Measurements from ENCODE around the gene NPC1L1. TPM values are rescaled to one million over a fixed set of nuclear protein-coding genes. Genes with fewer than 3 reads are reported as not detected.
A peak's percentile ranks its signal among the peaks of the same experiment; 100 is the strongest.

NPC1L1 gene
- total RNA-seq, 1 experiment from 2014 or later = 0.15 TPM

DNA sequence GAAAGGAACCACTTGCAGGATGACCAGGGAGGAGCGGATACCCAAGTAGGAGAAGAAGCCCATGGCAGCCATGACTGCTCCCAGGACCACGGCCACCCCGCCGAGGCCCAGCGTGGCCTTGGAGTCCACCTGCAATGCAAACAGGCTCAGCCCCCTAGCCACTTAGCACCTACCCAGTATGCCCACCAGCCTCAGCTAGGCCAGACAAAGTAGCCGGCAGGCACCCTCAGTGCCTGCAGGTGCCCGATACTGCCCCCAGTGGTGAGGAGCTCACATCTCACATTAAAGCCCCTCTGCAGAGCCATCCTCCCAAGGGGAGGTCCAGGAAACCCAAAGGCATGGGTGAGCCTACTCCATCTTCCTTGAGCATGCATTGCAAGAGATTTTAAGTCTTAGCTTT lies 6.6 kb downstream of the NPC1L1 start:
- H2AFZ ChIP-seq (ENCODE audit: low read depth, low read length, poor library complexity, severe bottlenecking) = no peak overlapping the region
- ChIA-PET POLR2A (no interaction called here), CTCF (interaction anchor here (0.6 to 1.6 kb wide), 11 partner anchors 10 to 294 kb away, joined by 3 to 14 read pairs (median 5); partner anchors contain the start of genes DDX56 and NUDCD3), RAD21 (ENCODE audit: low non-redundant PET in 1 of 2, low total read pairs in 2 of 2, uncharacterized antibody in 2 of 2, unreplicated experiment in 2 of 2) (no interaction called here)
- no peak overlapping the region for H3K4me3 ChIP-seq (replicated peaks in 1 of 2; ENCODE audit: low read depth in 1 of 2, low read length in 2 of 2)
- ATAC-seq (peak; percentile 97), DNase-seq (ENCODE audit: low read depth, low spot score) (peak; percentile 43)
- no peaks in the 10 kb centered on the region for H3K9me3 ChIP-seq (ENCODE audit: control insufficient read depth in 1 of 2, insufficient read depth in 1 of 2, low read depth in 1 of 2, low read length in 2 of 2)
- H3K79me2 ChIP-seq (ENCODE audit: insufficient read depth, low read length) = no peaks in the 10 kb centered on the region
- H3K4me2 ChIP-seq (ENCODE audit: low read length) = no peak overlapping the region
- no peak for TF ChIP-seq CBX3 (IDR thresholded peaks at IDR 0.05; ENCODE audit: low read depth)
- TF ChIP-seq CEBPB (IDR thresholded peaks at IDR 0.05; ENCODE audit: low read depth) = no peak
- no peak for TF ChIP-seq EZH2phosphoT487 (IDR thresholded peaks at IDR 0.05; ENCODE audit: borderline replicate concordance)
- peak; percentile 21 to 92 (median 86); a peak in 5 of 6 replicates for TF ChIP-seq CTCF (IDR thresholded peaks at IDR 0.05 in 2 of 3, conservative IDR thresholded peaks at IDR 0.05 in 1 of 3; ENCODE audit: borderline replicate concordance in 1 of 3, insufficient read depth in 1 of 3, low read depth in 2 of 3, low read length in 2 of 3)
- TF ChIP-seq REST (IDR thresholded peaks at IDR 0.05; ENCODE audit: low read depth) = no peak
- no peak for TF ChIP-seq YY1 (IDR thresholded peaks at IDR 0.05; ENCODE audit: extremely low read depth, insufficient replicate concordance, low read depth, low read length)
- TF ChIP-seq EGR1 (IDR thresholded peaks at IDR 0.05; ENCODE audit: low read depth) = no peak
- peak; percentile 44 for TF ChIP-seq RAD21 (IDR thresholded peaks at IDR 0.05; ENCODE audit: low read depth)
- TF ChIP-seq ELF1 (IDR thresholded peaks at IDR 0.05; ENCODE audit: borderline replicate concordance, low read depth) = no peak
- no peak for TF ChIP-seq TCF7L2 (IDR thresholded peaks at IDR 0.05; ENCODE audit: borderline replicate concordance, extremely low read depth, insufficient read depth, insufficient read length)
- TF ChIP-seq JUND (IDR thresholded peaks at IDR 0.05) = no peak
- TF ChIP-seq POLR2AphosphoS5 (IDR thresholded peaks at IDR 0.05; ENCODE audit: low read depth, low read length) = no peak
- intact Hi-C loops (cut with micrococcal nuclease) = no loop called here
- H3K27ac ChIP-seq (ENCODE audit: low read depth, low read length) = no peak overlapping the region
- no peaks in the 10 kb centered on the region for H3K36me3 ChIP-seq (ENCODE audit: control insufficient read depth in 1 of 2, insufficient read depth in 2 of 2, low read length in 2 of 2)
- no peaks in the 10 kb centered on the region for H3K9me2 ChIP-seq (ENCODE audit: insufficient read depth)
- no TSS peak for BruUV-seq (replicated peaks)
- no peak overlapping the region for H3K9ac ChIP-seq (ENCODE audit: low read length)
- no peaks in the 10 kb centered on the region for H4K20me1 ChIP-seq (ENCODE audit: insufficient read depth)
- H3K27me3 ChIP-seq (ENCODE audit: insufficient read depth, low read length) = no peaks in the 10 kb centered on the region
- H3K4me1 ChIP-seq (ENCODE audit: control insufficient read depth in 1 of 2, insufficient read depth in 2 of 2, low read length in 2 of 2) = peaks cover 0 to 12% of the 10 kb centered on the region in 2 experiments; a peak in 2 of 4 replicates

All from HCT116 (cell line).